Activated CD4-positive, alpha-beta T cell treated with anti-CD3 and anti-CD28 coated beads, Interleukin-2, Interleukin-4, amounts not matched to agents 100 ng/mL and 50 ng/mL, durations not matched to agents 16 hours and 8 hours (primary cell): ENCODE data around the gene UBE4A.
A peak's percentile ranks its signal among the peaks of the same experiment; 100 is the strongest.

Source experiments
- DNase-seq: peaks from one replicate; pipeline ENCODE4 v3.0.0-alpha.2; 2020; ENCODE audit warnings: low spot score

The UBE4A gene

GRCh38 chr11:118359295-118359958, at the start of gene UBE4A:
Gene UBE4A, plus strand, starts transcription at chr11:118359600. Its CDS starts 5,481 bp downstream, at chr11:118365081.
- peak; percentile 99 for DNase-seq

- no peak for DNase-seq
These were observed 49.1 kb upstream of the UBE4A start for GRCh38 chr11:118310271-118310670.

GRCh38 chr11:118310781-118311485, 48.5 kb upstream of the UBE4A start:
- DNase-seq, result no peak

- DNase-seq, result no peak
These were observed 47.9 kb upstream of the UBE4A start for GRCh38 chr11:118311518-118311917.

- DNase-seq, result no peak
These were observed 47.1 kb upstream of the UBE4A start for GRCh38 chr11:118312328-118312727.

GRCh38 chr11:118313242-118313641, 46.2 kb upstream of the UBE4A start:
- DNase-seq, result no peak

GRCh38 chr11:118314988-118315411, 44.4 kb upstream of the UBE4A start:
- no peak for DNase-seq

GRCh38 chr11:118318124-118318523, 41.3 kb upstream of the UBE4A start:
- no peak for DNase-seq

- no peak for DNase-seq
These were observed 40.6 kb upstream of the UBE4A start for GRCh38 chr11:118318581-118319336.

- DNase-seq, result no peak
These were observed 40.1 kb upstream of the UBE4A start for GRCh38 chr11:118319337-118319707.

- DNase-seq, result no peak
These were observed 38.9 kb upstream of the UBE4A start for GRCh38 chr11:118320515-118320914.

GRCh38 chr11:118321386-118322082, 37.9 kb upstream of the UBE4A start:
- no peak for DNase-seq

GRCh38 chr11:118322721-118323120, 36.7 kb upstream of the UBE4A start:
- DNase-seq, result no peak

- DNase-seq, result no peak
These were observed 34.1 kb upstream of the UBE4A start for GRCh38 chr11:118325283-118325682.

- no peak for DNase-seq
These were observed 30.7 kb upstream of the UBE4A start for GRCh38 chr11:118328745-118329144.

- no peak for DNase-seq
These were observed 24.7 kb upstream of the UBE4A start for GRCh38 chr11:118334745-118335144.

- DNase-seq, result peak; percentile 88
These were observed 20.8 kb upstream of the UBE4A start for GRCh38 chr11:118338637-118339061.

- no peak for DNase-seq
These were observed 20.0 kb upstream of the UBE4A start for GRCh38 chr11:118339281-118339961.

GRCh38 chr11:118340449-118340848, 19.0 kb upstream of the UBE4A start:
- DNase-seq, result no peak

GRCh38 chr11:118341261-118341660, 18.1 kb upstream of the UBE4A start:
- DNase-seq, result no peak

- no peak for DNase-seq
These were observed 17.4 kb upstream of the UBE4A start for GRCh38 chr11:118341815-118342489.
